Activated CD8-positive, alpha-beta memory T cell treated with anti-CD3 and anti-CD28 coated beads, Interleukin-2, amount 50 U/mL, for 1 hour (primary cell): ENCODE results near the gene NDUFA5.
"Not testable (repeated sequence)": the region's sequence is repeated elsewhere in the genome, so short reads cannot be mapped to it uniquely, and the experiment has no call there.

Experiments used
- DNase-seq: peaks from one replicate; pipeline ENCODE4 v3.0.0-alpha.2; 2020; ENCODE audit errors: extremely low read depth

Gene NDUFA5

GRCh38 chr7:123557016-123557397, 611 bp downstream of the NDUFA5 start:
- no peak for DNase-seq

GRCh38 chr7:123555484-123555883, 2.1 kb downstream of the NDUFA5 start:
- no peak for DNase-seq

GRCh38 chr7:123553159-123553558, 4.5 kb downstream of the NDUFA5 start:
- DNase-seq = no peak

- no peak for DNase-seq
Measured at GRCh38 chr7:123552641-123553040, 5.0 kb downstream of the NDUFA5 start.

- DNase-seq = not testable (repeated sequence)
Measured at GRCh38 chr7:123552134-123552533, 5.5 kb downstream of the NDUFA5 start.

- no peak for DNase-seq
Measured at GRCh38 chr7:123548406-123548805, 9.2 kb downstream of the NDUFA5 start.

- DNase-seq = no peak
Measured at GRCh38 chr7:123539871-123540270, 17.7 kb downstream of the NDUFA5 start.

- DNase-seq = no peak
Measured at GRCh38 chr7:123538897-123539296, 18.7 kb downstream of the NDUFA5 start.

GRCh38 chr7:123538189-123538714, 19.4 kb downstream of the NDUFA5 start:
- no peak for DNase-seq

- no peak for DNase-seq
Measured at GRCh38 chr7:123537026-123537642, 20.5 kb downstream of the NDUFA5 start.

GRCh38 chr7:123535517-123535916, 22.1 kb downstream of the NDUFA5 start:
- no peak for DNase-seq

- DNase-seq = peak; percentile 87
Measured at GRCh38 chr7:123534383-123535260, 23.0 kb downstream of the NDUFA5 start, which contains the start of gene IQUB. Gene IQUB, minus strand, starts transcription at chr7:123534595. Its CDS starts 22,255 bp downstream, at chr7:123512340.

- DNase-seq = no peak
Measured at GRCh38 chr7:123533929-123534382, 23.7 kb downstream of the NDUFA5 start.

- DNase-seq = no peak
Measured at GRCh38 chr7:123533553-123533917, 24.1 kb downstream of the NDUFA5 start.

GRCh38 chr7:123532788-123533552, 24.6 kb downstream of the NDUFA5 start:
- DNase-seq = not testable (repeated sequence)

GRCh38 chr7:123532343-123532742, 25.3 kb downstream of the NDUFA5 start:
- not testable (repeated sequence) for DNase-seq

- DNase-seq = not testable (repeated sequence)
Measured at GRCh38 chr7:123530035-123530591, 27.5 kb downstream of the NDUFA5 start.

GRCh38 chr7:123528265-123528664, 29.4 kb downstream of the NDUFA5 start:
- no peak for DNase-seq

GRCh38 chr7:123527712-123528225, 29.8 kb downstream of the NDUFA5 start:
- DNase-seq = not testable (repeated sequence)

GRCh38 chr7:123526533-123526932, 31.1 kb downstream of the NDUFA5 start:
- DNase-seq = not testable (repeated sequence)

GRCh38 chr7:123522066-123522465, 35.6 kb downstream of the NDUFA5 start:
- DNase-seq = no peak
